Cardiac fibroblast (primary cell): ENCODE measurements around the gene PDLIM1.

Experiments
- DNase-seq, 2 donors: peaks; one replicate each; pipeline versions ENCODE4 v3.0.0 to v3.0.0-alpha.2; 2010; ENCODE audit warnings: low read depth in 2 of 2
- H3K4me3 ChIP-seq, 2 donors: replicated peaks in 1 of 2; 1 replicate in 1 of 2; 2 replicates in 1 of 2; pipeline ENCODE4 v1.5.1; 2011; ENCODE audit warnings: low read depth in 2 of 2, low read length in 2 of 2, mild to moderate bottlenecking in 2 of 2, moderate library complexity in 1 of 2
- TF ChIP-seq, protein P1 (sequence below): IDR thresholded peaks from one replicate; pipeline ENCODE4 v1.5.1; 2011; ENCODE audit warnings: low read depth, mild to moderate bottlenecking, low read length, inconsistent platforms

Gene PDLIM1

DNA sequence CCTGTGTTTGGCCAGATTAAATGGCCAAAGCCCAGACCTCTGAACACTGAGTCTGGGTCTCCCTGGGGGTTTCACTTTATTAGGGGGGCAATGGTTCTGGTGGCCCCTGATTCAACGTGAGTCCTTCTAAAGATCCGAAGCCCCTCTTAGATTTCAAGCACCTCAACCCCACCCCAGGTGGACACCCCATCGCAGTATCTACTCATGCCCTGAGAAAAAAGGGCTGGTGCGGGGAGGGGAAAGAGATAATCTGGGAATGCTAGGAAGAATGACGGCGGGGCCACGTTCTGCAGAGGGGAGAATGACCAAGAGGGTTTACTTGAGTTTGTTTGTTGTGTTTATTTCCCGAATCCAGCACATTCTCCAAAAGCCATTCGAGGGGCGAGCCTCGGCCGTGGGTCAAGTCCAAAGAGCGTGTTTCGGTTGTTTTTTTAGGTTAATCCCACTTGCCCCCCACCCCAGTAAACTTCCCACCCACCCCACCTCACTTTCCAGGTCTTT is 832 bp downstream of the PDLIM1 start:
- DNase-seq = no peak
- peak overlapping the region; percentile 93 to 97 for H3K4me3 ChIP-seq
- TF ChIP-seq, protein P1, sequence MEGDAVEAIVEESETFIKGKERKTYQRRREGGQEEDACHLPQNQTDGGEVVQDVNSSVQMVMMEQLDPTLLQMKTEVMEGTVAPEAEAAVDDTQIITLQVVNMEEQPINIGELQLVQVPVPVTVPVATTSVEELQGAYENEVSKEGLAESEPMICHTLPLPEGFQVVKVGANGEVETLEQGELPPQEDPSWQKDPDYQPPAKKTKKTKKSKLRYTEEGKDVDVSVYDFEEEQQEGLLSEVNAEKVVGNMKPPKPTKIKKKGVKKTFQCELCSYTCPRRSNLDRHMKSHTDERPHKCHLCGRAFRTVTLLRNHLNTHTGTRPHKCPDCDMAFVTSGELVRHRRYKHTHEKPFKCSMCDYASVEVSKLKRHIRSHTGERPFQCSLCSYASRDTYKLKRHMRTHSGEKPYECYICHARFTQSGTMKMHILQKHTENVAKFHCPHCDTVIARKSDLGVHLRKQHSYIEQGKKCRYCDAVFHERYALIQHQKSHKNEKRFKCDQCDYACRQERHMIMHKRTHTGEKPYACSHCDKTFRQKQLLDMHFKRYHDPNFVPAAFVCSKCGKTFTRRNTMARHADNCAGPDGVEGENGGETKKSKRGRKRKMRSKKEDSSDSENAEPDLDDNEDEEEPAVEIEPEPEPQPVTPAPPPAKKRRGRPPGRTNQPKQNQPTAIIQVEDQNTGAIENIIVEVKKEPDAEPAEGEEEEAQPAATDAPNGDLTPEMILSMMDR = no peak

DNA sequence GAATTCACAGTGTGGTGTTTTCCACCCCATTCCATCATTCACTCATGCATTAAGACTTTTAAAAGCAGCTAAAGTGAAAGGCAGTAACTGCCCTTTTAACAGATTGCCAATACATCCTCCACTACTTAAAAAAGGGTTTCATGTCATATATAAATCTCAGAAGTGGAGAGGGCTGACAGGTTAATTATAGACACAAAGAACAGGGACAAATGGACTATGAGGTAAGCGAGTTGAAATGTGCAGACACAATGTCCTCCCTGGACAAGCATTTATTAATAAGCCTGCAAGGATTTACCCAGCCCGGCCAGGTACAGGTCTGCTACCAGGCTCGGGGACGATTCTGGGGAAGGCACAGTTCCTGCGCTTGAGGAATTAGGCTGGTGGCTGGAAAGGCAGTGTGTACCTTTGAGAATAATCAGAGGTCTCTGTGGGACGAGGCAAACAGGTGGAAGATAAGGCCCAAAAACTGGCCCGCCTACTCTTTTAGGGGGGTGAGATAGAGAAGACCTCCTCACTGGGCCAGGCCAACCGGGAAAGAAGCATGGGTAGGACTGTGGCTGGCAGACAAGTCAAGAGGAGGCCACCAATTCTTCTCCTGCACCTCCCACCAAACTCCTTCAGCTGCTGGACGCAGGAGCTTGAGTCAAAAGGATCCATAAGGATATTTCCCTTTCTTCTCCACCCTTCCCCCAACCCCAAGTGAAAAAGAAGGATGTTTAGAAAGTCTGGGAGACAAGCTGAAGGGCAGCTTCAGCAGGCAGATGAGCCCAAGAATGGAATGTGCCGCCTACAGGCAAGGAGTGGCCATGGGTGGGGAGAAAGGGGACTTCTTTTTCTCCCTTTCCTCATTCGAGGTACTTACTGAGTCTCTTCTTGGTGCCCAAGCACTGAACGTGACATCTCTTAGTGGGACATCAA is 1.5 kb downstream of the PDLIM1 start:
- peak in 1 of 2 donors; percentile 53 for DNase-seq
- H3K4me3 ChIP-seq = peak overlapping the region; percentile 93 to 97
- TF ChIP-seq, protein P1 = peak; percentile 31

DNA sequence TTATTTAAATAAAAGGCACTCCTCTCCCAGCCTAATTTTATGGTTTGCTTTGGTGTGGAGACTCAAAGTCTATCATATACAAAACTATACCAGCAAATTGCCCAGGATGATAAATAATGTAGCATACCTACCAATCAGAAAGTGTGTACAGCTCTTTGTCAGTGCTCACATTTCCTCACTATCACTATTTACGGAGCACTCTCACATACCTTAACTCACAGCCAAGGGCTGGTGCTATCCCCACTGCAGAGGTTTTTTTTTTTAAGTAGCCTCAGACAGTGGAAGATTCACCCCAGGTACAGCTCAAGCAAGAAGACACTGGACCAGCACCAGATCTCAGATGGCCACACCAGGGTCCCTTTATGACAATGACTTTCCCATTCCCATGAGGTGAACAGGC is 2.5 kb downstream of the PDLIM1 start:
- no peak for DNase-seq
- TF ChIP-seq, protein P1 = no peak
- H3K4me3 ChIP-seq = peak overlapping the region in 1 of 2 donors; percentile 2

DNA sequence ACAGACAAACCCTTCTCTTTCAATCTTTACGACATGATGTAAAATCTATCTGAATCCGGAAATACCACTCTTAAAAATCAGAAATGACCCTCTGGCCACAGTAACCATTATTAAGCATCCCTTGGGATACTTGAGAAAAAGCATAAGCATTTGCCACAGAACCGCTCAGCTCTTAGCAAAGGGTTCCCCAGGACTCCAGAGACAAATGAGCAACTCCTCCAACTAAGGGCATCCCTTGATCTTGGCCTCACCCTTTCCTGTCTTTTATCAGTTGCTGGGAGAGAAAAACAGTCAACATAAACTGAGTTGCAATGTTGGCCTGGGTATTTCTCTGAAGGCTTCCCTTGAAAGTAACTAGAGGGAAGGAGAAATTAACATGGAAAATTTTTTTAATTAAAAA is 3.5 kb downstream of the PDLIM1 start:
- H3K4me3 ChIP-seq = no peak overlapping the region
- TF ChIP-seq, protein P1 = no peak
- peak; percentile 59 to 85 for DNase-seq

- no peak for DNase-seq
- TF ChIP-seq, protein P1 = no peak
- no peak overlapping the region for H3K4me3 ChIP-seq
Measured at GRCh38 chr10:95286707-95287106, 4.1 kb downstream of the PDLIM1 start.

DNA sequence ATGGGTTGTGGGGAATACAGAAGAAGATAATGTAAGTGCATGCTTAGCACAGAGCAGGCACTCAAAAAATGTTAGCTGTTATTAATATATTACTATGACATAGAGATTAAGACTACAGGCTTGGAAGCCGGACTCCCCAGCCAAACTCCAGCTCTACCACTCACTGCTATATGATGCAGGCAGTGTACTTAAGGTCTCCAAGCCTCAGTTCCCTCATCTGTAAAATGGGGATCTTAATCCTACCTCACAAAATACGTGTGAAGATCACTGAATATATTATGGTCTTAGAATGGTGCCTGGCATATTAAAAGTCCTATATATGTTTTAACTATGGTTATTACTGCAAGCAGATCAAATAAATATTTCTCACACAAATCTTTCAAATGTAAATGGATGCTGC is 5.2 kb downstream of the PDLIM1 start:
- TF ChIP-seq, protein P1 = no peak
- DNase-seq = no peak
- no peak overlapping the region for H3K4me3 ChIP-seq

GRCh38 chr10:95284807-95285206 is 6.0 kb downstream of the PDLIM1 start:
- no peak overlapping the region for H3K4me3 ChIP-seq
- no peak for DNase-seq
- TF ChIP-seq, protein P1 = no peak
